ENCODE data around the gene AADAC. TPM values are rescaled to one million over a fixed set of nuclear protein-coding genes. Genes with fewer than 3 reads are reported as not detected.
"Not testable (repeated sequence)": the region's sequence is repeated elsewhere in the genome, so short reads cannot be mapped to it uniquely, and the experiment has no call there.

AADAC gene
- polyA plus RNA-seq, 1 of the 3 experiments (the other 2 are of a cell fraction): 1.2 TPM

GRCh38 chr3:151788401-151788800 lies 25.5 kb upstream of the AADAC start:
- H4K20me1 ChIP-seq (ENCODE audit: insufficient read depth): no peaks in the 10 kb centered on the region
- H3K27ac ChIP-seq (ENCODE audit: low read depth in 2 of 2, low read length in 1 of 2): peak overlapping the region; percentile 55 to 73; a peak in 3 of 4 replicates
- H3K4me1 ChIP-seq (ENCODE audit: control insufficient read depth in 1 of 2, insufficient read depth in 2 of 2, low read depth in 1 of 2, low read length in 1 of 2): peaks cover 0 to 15% of the 10 kb centered on the region in 2 experiments; a peak in 3 of 4 replicates
- H3K4me2 ChIP-seq: peak overlapping the region; percentile 34; the same call in 1 of the 2 replicates
- CTCF ChIA-PET: no interaction called here
- H3K9me2 ChIP-seq: no peaks in the 10 kb centered on the region
- H3K36me3 ChIP-seq (replicated peaks in 1 of 2; ENCODE audit: control insufficient read depth in 1 of 2, insufficient read depth in 2 of 2, low read length in 1 of 2): peaks cover 0 to 13% of the 10 kb centered on the region in 2 experiments
- H2AFZ ChIP-seq (ENCODE audit: low read depth): no peak overlapping the region
- no peaks in the 10 kb centered on the region for H3K27me3 ChIP-seq (ENCODE audit: insufficient read depth)
- TF ChIP-seq FOSL2 (IDR thresholded peaks at IDR 0.05; ENCODE audit: borderline replicate concordance, low read depth) (no peak), NRF1 (IDR thresholded peaks at IDR 0.05; ENCODE audit: low read depth, low read length) (no peak), ELF1 (IDR thresholded peaks at IDR 0.05) (no peak), USF2 (IDR thresholded peaks at IDR 0.05; ENCODE audit: borderline replicate concordance, low read depth, low read length) (no peak), MEF2A (IDR thresholded peaks at IDR 0.05; ENCODE audit: borderline replicate concordance, low read depth) (no peak), TAF1 (IDR thresholded peaks at IDR 0.05; ENCODE audit: borderline replicate concordance, low read depth, low read length) (no peak), SMC3 (IDR thresholded peaks at IDR 0.05; ENCODE audit: low read depth, low read length) (no peak)
- TF ChIP-seq, protein P1, sequence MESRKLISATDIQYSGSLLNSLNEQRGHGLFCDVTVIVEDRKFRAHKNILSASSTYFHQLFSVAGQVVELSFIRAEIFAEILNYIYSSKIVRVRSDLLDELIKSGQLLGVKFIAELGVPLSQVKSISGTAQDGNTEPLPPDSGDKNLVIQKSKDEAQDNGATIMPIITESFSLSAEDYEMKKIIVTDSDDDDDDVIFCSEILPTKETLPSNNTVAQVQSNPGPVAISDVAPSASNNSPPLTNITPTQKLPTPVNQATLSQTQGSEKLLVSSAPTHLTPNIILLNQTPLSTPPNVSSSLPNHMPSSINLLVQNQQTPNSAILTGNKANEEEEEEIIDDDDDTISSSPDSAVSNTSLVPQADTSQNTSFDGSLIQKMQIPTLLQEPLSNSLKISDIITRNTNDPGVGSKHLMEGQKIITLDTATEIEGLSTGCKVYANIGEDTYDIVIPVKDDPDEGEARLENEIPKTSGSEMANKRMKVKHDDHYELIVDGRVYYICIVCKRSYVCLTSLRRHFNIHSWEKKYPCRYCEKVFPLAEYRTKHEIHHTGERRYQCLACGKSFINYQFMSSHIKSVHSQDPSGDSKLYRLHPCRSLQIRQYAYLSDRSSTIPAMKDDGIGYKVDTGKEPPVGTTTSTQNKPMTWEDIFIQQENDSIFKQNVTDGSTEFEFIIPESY (IDR thresholded peaks at IDR 0.05; ENCODE audit: borderline replicate concordance, low read depth): no peak
- H3K9ac ChIP-seq: 0 out of 2 replicates have a peak overlapping the region, but pooled peaks have one; percentile 7
- POLR2A ChIA-PET: no interaction called here
- 18% methylated on average over 2 of the region's 2 CpGs for WGBS (ENCODE audit: low lambda C conversion rate)
- no peak overlapping the region for H3K4me3 ChIP-seq (ENCODE audit: low read depth in 2 of 2, low read length in 1 of 2)
- H3F3A ChIP-seq (replicated peaks; ENCODE audit: insufficient read depth): peaks cover 25% of the 10 kb centered on the region
- DNase-seq: no peak
- no peaks in the 10 kb centered on the region; the same call in none of the 2 replicates for H3K9me3 ChIP-seq
- peaks cover 38% of the 10 kb centered on the region for H3K79me2 ChIP-seq (ENCODE audit: insufficient read depth)

DNA sequence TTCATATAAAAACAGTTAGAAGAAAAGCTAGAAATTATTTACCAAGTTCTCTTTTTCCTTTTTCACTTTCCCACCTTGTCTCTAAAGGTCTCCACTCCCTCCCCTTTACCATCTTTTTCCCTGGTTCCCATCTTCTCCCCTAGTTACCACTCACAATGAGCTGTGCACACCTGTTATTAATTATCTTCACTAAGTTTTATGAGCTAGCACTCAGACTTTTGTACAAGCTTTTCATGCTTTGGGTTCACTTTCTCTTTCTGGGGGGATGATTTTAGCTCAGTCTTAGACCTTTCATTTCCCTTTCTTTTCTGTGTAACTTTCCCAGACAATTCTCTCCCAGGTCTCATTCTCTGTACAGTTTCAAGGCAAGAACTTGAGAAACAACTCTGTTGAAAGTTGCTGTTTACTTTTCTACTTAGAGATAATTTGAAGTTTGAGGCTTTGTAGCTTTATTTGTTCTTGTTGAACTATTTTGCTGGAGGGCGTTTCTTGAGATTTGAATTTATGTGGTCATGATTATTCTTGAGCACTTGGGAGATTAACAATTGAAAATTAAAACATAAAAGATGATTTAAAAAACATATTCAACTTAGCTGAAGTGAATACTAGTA lies 24.0 kb upstream of the AADAC start:
- no peaks in the 10 kb centered on the region; the same call in none of the 2 replicates for H3K9me3 ChIP-seq
- H3K9ac ChIP-seq: peak overlapping the region; percentile 30; the same call in 1 of the 2 replicates
- H3K27ac ChIP-seq (ENCODE audit: low read depth in 2 of 2, low read length in 1 of 2): peak overlapping the region; percentile 25 to 72; a peak in 3 of 4 replicates
- ChIA-PET POLR2A (no interaction called here), CTCF (no interaction called here)
- H3K36me3 ChIP-seq (replicated peaks in 1 of 2; ENCODE audit: control insufficient read depth in 1 of 2, insufficient read depth in 2 of 2, low read length in 1 of 2): peaks cover 0 to 13% of the 10 kb centered on the region in 2 experiments
- H3K9me2 ChIP-seq: no peaks in the 10 kb centered on the region
- peak; percentile 74 for TF ChIP-seq TCF12 (IDR thresholded peaks at IDR 0.05)
- TF ChIP-seq, protein P2, sequence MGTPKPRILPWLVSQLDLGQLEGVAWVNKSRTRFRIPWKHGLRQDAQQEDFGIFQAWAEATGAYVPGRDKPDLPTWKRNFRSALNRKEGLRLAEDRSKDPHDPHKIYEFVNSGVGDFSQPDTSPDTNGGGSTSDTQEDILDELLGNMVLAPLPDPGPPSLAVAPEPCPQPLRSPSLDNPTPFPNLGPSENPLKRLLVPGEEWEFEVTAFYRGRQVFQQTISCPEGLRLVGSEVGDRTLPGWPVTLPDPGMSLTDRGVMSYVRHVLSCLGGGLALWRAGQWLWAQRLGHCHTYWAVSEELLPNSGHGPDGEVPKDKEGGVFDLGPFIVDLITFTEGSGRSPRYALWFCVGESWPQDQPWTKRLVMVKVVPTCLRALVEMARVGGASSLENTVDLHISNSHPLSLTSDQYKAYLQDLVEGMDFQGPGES (IDR thresholded peaks at IDR 0.05; ENCODE audit: low read depth, low read length): no peak
- peak overlapping the region; percentile 31; the same call in 1 of the 2 replicates for H3K4me2 ChIP-seq
- DNase-seq: no peak
- H3F3A ChIP-seq (replicated peaks; ENCODE audit: insufficient read depth): peaks cover 41% of the 10 kb centered on the region
- H3K4me1 ChIP-seq (ENCODE audit: control insufficient read depth in 1 of 2, insufficient read depth in 2 of 2, low read depth in 1 of 2, low read length in 1 of 2): peaks cover 0 to 20% of the 10 kb centered on the region in 2 experiments; a peak in 3 of 4 replicates
- no peaks in the 10 kb centered on the region for H3K27me3 ChIP-seq (ENCODE audit: insufficient read depth)
- 31% methylated on average over 1 of the region's 1 CpG for WGBS (ENCODE audit: low lambda C conversion rate)
- no peak overlapping the region for H3K4me3 ChIP-seq (ENCODE audit: low read depth in 2 of 2, low read length in 1 of 2)
- H2AFZ ChIP-seq (ENCODE audit: low read depth): no peak overlapping the region
- peaks cover 47% of the 10 kb centered on the region for H3K79me2 ChIP-seq (ENCODE audit: insufficient read depth)
- H4K20me1 ChIP-seq (ENCODE audit: insufficient read depth): no peaks in the 10 kb centered on the region

GRCh38 chr3:151790763-151791162 lies 23.2 kb upstream of the AADAC start:
- H3K4me3 ChIP-seq (ENCODE audit: low read depth in 2 of 2, low read length in 1 of 2); H3K9me2 ChIP-seq; H2AFZ ChIP-seq (ENCODE audit: low read depth); H3K9me3 ChIP-seq; H4K20me1 ChIP-seq (ENCODE audit: insufficient read depth); H3K27me3 ChIP-seq (ENCODE audit: insufficient read depth); H3K9ac ChIP-seq; CTCF ChIA-PET; POLR2A ChIA-PET; H3K4me2 ChIP-seq; DNase-seq: not testable (repeated sequence)
- Histone ChIP-seq H3K4me1 (ENCODE audit: control insufficient read depth in 1 of 2, insufficient read depth in 2 of 2, low read depth in 1 of 2, low read length in 1 of 2) (peaks cover 0 to 20% of the 10 kb centered on the region in 2 experiments; a peak in 3 of 4 replicates), H3K27ac (ENCODE audit: low read depth in 2 of 2, low read length in 1 of 2) (peak overlapping the region in 1 of 2 experiments; percentile 72; a peak in 1 of 4 replicates), H3F3A (replicated peaks; ENCODE audit: insufficient read depth) (peaks cover 49% of the 10 kb centered on the region), H3K36me3 (replicated peaks in 1 of 2; ENCODE audit: control insufficient read depth in 1 of 2, insufficient read depth in 2 of 2, low read length in 1 of 2) (peaks cover 0 to 13% of the 10 kb centered on the region in 2 experiments), H3K79me2 (ENCODE audit: insufficient read depth) (peaks cover 47% of the 10 kb centered on the region)
- WGBS (ENCODE audit: low lambda C conversion rate): 13% methylated on average over 2 of the region's 2 CpGs

Measured in SK-N-SH (cell line).